Ishikawa (cell line): Measurements from ENCODE around the gene ENOX1.

Experiments
- CEBPB ChIP-seq: IDR thresholded peaks from 2 replicates; pipeline ENCODE4 v1.6.1; 2012
- CREB1 ChIP-seq: IDR thresholded peaks from 2 replicates; pipeline ENCODE4 v1.6.1; 2012; ENCODE audit warnings: low read depth
- EGR1 ChIP-seq: IDR thresholded peaks from 2 replicates; pipeline ENCODE4 v1.6.1; 2012
- EP300 ChIP-seq: IDR thresholded peaks from 2 replicates; pipeline ENCODE4 v1.6.1; 2012; ENCODE audit warnings: borderline replicate concordance
- FOXM1 ChIP-seq: IDR thresholded peaks from 2 replicates; pipeline ENCODE4 v1.6.1; 2012; ENCODE audit warnings: low read depth, borderline replicate concordance
- RAD21 ChIP-seq: IDR thresholded peaks from 2 replicates; pipeline ENCODE4 v1.6.1; 2012; ENCODE audit warnings: low read depth
- TAF1 ChIP-seq: IDR thresholded peaks from 2 replicates; pipeline ENCODE4 v1.6.1; 2012; ENCODE audit warnings: low read depth, mild to moderate bottlenecking
- TCF12 ChIP-seq: IDR thresholded peaks from 2 replicates; pipeline ENCODE4 v1.6.1; 2012; ENCODE audit warnings: low read depth
- TEAD4 ChIP-seq: IDR thresholded peaks from 2 replicates; pipeline ENCODE4 v1.6.1; 2012
- YY1 ChIP-seq: IDR thresholded peaks from 2 replicates; pipeline ENCODE4 v1.6.1; 2012; ENCODE audit warnings: low read depth
- TF ChIP-seq, protein P1 (sequence below): IDR thresholded peaks from 2 replicates; pipeline ENCODE4 v1.6.1; 2012
- TF ChIP-seq, protein P2 (sequence below): IDR thresholded peaks from 2 replicates; pipeline ENCODE4 v1.6.1; 2012; ENCODE audit warnings: low read depth, mild to moderate bottlenecking

DNA sequence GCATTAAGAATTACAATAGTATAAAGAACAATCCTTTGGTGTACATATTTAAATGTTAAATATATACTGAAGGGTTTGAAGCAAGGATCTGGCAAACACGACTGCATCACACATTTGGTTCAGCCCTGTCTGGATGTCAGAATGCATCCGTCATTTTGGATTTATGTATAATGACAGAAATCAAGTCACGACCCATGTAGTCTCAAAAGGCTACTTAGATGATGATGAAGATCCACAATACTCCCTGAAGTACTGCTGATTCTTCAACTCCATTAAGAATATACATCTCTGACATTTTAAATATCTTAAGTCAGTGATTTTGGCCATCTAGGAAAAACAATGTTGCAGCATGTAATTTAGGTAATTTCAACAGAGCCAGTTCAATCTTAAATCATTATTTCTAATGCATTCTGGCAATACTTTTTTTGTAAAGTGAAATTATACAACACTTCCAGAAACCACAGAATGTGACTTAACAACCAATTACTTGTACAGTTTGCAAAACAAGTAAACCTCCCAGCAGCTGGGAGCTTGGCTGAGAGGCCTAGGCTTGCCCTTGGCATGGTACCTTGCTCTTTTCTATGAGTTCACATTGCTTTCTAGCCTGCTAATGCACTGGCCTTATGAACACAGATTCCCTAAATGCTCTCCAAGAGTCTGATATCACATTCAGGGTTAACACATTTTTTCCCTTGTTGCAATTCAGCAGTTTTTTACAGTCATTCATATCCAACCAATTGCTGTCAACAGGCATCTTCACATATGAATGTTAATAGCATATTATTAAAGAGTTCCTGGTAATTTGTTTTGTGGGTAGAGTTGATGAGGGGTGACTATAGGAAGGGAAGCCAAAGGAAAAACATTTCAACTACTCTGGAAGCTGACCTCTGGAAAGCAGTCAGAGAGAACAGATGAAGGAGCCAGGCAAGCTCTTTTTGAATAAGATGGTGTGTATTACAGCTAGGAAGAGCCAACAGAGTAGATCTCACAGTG lies 175.2 kb downstream of the ENOX1 start:
- TF ChIP-seq RAD21 (no peak), CREB1 (no peak), YY1 (no peak), TAF1 (no peak), TCF12 (no peak), CEBPB (no peak), EP300 (no peak), EGR1 (no peak), TEAD4 (no peak), FOXM1 (no peak)
- TF ChIP-seq, protein P1, sequence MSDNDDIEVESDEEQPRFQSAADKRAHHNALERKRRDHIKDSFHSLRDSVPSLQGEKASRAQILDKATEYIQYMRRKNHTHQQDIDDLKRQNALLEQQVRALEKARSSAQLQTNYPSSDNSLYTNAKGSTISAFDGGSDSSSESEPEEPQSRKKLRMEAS, result no peak
- TF ChIP-seq, protein P2, sequence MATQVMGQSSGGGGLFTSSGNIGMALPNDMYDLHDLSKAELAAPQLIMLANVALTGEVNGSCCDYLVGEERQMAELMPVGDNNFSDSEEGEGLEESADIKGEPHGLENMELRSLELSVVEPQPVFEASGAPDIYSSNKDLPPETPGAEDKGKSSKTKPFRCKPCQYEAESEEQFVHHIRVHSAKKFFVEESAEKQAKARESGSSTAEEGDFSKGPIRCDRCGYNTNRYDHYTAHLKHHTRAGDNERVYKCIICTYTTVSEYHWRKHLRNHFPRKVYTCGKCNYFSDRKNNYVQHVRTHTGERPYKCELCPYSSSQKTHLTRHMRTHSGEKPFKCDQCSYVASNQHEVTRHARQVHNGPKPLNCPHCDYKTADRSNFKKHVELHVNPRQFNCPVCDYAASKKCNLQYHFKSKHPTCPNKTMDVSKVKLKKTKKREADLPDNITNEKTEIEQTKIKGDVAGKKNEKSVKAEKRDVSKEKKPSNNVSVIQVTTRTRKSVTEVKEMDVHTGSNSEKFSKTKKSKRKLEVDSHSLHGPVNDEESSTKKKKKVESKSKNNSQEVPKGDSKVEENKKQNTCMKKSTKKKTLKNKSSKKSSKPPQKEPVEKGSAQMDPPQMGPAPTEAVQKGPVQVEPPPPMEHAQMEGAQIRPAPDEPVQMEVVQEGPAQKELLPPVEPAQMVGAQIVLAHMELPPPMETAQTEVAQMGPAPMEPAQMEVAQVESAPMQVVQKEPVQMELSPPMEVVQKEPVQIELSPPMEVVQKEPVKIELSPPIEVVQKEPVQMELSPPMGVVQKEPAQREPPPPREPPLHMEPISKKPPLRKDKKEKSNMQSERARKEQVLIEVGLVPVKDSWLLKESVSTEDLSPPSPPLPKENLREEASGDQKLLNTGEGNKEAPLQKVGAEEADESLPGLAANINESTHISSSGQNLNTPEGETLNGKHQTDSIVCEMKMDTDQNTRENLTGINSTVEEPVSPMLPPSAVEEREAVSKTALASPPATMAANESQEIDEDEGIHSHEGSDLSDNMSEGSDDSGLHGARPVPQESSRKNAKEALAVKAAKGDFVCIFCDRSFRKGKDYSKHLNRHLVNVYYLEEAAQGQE, result no peak
